Activated naive CD4-positive, alpha-beta T cell treated with anti-CD3 and anti-CD28 coated beads, Interleukin-2, amount 10 ng/mL, durations not matched to agents 7 days and 5 days (primary cell): Measurements from ENCODE around the gene LRRN4CL.
"Not testable (repeated sequence)": the region's sequence is repeated elsewhere in the genome, so short reads cannot be mapped to it uniquely, and the experiment has no call there.

Experiments used
- CTCF ChIA-PET: fragments of 350-600 bp; sonication (Branson Sonifier 250); formaldehyde crosslinking; loops from one replicate; lab custom pipeline; 2021; ENCODE audit warnings: antibody characterized with exemption; lab: Charles Lee
- DNase-seq: peaks from one replicate; pipeline ENCODE4 v3.0.0-alpha.2; 2020
- H3K27ac Mint-ChIP-seq: one replicate; pipeline ENCODE4 v1.8.0; 2021; ENCODE audit warnings: mild to moderate bottlenecking, moderate library complexity, mixed read lengths
- H3K27me3 Mint-ChIP-seq: one replicate; pipeline ENCODE4 v1.8.0; 2021; ENCODE audit warnings: mild to moderate bottlenecking, mixed read lengths
- H3K36me3 Mint-ChIP-seq: one replicate; pipeline ENCODE4 v1.8.0; 2021; ENCODE audit warnings: mixed read lengths
- H3K4me1 Mint-ChIP-seq: one replicate; pipeline ENCODE4 v1.8.0; 2021; ENCODE audit warnings: mixed read lengths
- H3K4me3 Mint-ChIP-seq: one replicate; pipeline ENCODE4 v1.8.0; 2021; ENCODE audit warnings: mild to moderate bottlenecking, moderate library complexity, mixed read lengths
- H3K9me3 Mint-ChIP-seq: one replicate; pipeline ENCODE4 v1.8.0; 2021; ENCODE audit warnings: mixed read lengths

LRRN4CL gene

DNA sequence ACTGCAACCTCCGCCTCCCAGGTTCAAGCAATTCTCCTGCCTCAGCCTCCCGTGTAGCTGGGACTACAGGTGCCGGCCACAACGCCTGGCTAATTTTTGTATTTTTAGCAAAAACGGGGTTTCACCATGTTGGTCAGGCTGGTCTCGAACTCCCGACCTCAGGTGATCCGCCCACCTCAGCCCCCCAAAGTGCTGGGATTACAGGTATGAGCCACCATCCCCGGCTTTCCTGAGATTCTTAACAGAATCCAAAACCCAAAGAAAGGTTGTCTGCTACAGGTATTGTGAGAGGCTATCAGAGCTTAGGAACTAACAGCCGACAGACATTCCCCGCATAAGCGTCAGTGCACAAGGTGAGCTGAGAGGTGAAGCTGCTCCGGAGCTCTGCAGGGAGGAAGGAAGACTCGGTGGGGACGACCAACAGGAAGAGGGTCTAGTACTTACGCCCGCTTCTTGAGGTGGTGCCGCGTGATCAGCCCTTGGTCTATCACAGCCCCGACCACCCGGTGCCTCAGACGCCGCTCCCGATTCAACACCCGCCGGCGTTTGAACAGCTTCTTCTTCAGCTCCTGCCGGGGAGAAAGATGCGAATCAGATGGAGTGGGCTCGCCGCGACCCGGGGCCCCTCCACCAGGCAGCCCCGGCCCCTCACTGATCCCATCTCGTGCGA is 24.8 kb downstream of the LRRN4CL start:
- H3K9me3 Mint-ChIP-seq: no peaks in the 10 kb centered on the region
- peak overlapping the region; percentile 90 for H3K27ac Mint-ChIP-seq
- H3K4me1 Mint-ChIP-seq: peaks cover 46% of the 10 kb centered on the region
- peak; percentile 74 for DNase-seq
- peaks cover 39% of the 10 kb centered on the region for H3K36me3 Mint-ChIP-seq
- peak overlapping the region; percentile 96 for H3K4me3 Mint-ChIP-seq
- CTCF ChIA-PET: interaction anchor here (0.8 to 3.1 kb wide), 14 partner anchors 9 to 240 kb away, joined by 3 to 17 read pairs (median 4); partner anchors contain the start of genes GANAB, SLC3A2, TAF6L and TUT1
- peaks cover 7% of the 10 kb centered on the region for H3K27me3 Mint-ChIP-seq

DNA sequence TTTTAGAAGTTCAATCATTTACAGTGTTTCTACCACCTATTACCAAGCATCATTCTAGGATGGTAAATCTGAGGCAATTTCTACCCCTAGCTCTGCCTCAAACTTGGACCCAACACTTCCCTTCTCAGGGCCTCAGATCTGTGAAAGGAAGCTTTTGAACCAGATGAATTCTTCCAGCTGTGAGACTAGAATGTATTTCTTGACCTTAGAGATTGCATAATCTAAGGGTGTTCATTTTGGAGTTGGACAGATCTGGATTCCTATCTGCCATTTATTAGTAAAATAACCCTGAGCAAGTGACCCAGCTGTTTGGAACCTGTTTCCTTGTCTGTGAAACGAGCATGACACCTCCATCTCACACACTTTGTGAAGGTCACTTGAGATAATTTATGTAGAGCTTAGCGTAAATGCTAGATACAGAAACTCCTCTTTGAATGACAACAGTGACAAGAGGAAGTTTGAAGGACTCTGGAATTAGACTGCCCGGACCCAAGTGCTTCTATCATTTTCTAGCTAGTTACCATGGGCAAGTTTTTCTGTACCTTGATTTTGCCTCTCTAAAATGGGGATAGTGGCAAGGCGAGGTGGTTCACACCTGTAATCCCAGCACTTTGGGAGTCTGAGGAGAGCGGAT is 32.4 kb downstream of the LRRN4CL start:
- peaks cover 3% of the 10 kb centered on the region for H3K27me3 Mint-ChIP-seq
- no peak overlapping the region for H3K4me3 Mint-ChIP-seq
- CTCF ChIA-PET: interaction anchor here (1.2 to 3.8 kb wide), 3 partner anchors 8 to 38 kb away, joined by 4 to 17 read pairs (median 5); partner anchors contain the start of genes C11orf98 and CSKMT
- no peak for DNase-seq
- peaks cover 7% of the 10 kb centered on the region for H3K36me3 Mint-ChIP-seq
- H3K27ac Mint-ChIP-seq: no peak overlapping the region
- H3K4me1 Mint-ChIP-seq: peaks cover 22% of the 10 kb centered on the region
- no peaks in the 10 kb centered on the region for H3K9me3 Mint-ChIP-seq

DNA sequence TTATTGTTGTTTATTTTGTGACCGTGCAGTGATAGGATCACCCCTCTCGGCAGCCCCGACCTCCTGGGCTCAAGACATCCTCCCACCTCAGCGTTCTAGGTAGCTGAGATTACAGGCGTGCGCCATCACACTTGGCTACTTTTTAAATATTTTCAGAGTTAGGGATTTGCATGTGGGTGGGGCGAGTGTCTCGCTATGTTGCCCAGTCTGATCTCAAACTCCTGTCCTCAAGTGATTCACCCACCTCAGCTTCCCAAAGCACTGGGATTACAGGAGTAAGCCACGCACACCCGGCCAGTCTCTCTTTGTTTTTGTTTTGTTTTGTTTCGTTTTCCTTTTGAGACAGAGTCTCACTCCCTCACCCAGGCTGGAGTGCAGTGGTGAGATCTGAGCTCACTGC is 35.0 kb downstream of the LRRN4CL start:
- Mint-ChIP-seq H3K4me1 (peaks cover 33% of the 10 kb centered on the region), H3K36me3 (peaks cover 13% of the 10 kb centered on the region), H3K27ac (peak overlapping the region; percentile 83), H3K9me3 (no peaks in the 10 kb centered on the region), H3K4me3 (peak overlapping the region; percentile 37), H3K27me3 (peaks cover 3% of the 10 kb centered on the region)
- no peak for DNase-seq
- CTCF ChIA-PET: interaction anchor here (1.6 to 3.8 kb wide), 3 partner anchors 11 to 52 kb away, joined by 4 to 17 read pairs (median 10); partner anchors contain the start of genes C11orf98 and CSKMT

DNA sequence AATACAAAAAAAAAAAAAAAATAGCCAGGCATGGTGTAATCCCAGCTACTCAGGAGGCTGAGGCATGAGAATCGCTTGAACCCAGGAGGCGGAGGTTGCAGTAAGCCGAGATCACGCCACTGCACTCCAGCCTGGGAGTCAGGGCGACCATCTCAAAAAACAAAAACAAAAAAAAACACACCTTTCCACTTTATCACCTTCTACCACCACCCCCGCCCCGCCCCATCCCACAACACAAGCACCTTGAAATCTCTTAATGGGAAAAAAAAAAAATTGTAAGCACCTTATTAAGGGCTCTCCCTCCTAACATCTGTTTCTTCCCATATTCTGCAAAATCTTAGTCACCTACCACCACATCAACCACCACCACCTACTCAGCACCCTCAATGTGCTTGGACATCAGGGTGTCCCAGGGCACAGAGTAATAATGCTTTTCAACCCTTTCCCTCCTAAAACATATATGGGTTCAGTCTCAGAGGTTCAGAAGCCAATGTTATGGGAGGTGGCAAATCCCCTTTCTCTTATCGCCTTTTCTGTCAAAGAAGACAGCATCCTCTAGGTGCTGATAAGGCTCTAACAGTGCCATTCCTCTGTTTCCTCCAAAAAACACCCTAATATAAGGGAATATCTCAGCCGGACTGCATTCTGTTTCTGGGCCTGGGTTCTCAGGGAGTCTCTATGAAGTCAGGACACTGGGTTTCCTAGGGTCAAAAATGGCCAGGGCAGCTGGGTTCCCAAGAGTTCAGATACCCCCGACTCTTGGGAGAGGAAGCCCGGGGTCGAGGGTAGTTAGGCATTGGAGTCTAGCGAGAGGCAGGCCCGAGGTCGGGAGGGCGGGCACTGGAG is 36.9 kb downstream of the LRRN4CL start:
- peaks cover 16% of the 10 kb centered on the region for H3K36me3 Mint-ChIP-seq
- CTCF ChIA-PET: no interaction called here
- no peaks in the 10 kb centered on the region for H3K9me3 Mint-ChIP-seq
- peak overlapping the region; percentile 85 for H3K27ac Mint-ChIP-seq
- H3K4me1 Mint-ChIP-seq: peaks cover 36% of the 10 kb centered on the region
- peak; percentile 51 for DNase-seq
- peak overlapping the region; percentile 80 for H3K4me3 Mint-ChIP-seq
- H3K27me3 Mint-ChIP-seq: peaks cover 3% of the 10 kb centered on the region

DNA sequence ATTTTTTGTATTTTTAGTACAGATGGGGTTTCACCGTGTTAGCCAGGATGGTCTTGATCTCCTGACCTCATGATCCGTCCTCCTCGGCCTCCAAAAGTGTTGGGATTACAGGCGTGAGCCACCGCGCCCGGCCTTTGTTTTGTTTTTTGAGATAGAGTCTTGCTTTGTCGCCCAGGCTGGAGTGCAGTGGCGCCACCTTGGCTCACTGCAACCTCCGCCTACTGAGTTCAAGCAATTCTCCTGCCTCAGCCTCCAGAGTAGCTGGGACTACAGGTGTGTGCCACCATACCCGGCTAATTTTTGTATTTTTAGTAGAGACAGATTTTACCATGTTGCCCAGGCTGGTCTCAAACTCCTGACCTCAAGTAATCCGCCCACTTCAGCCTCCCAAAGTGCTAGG is 39.0 kb downstream of the LRRN4CL start:
- DNase-seq, H3K27me3 Mint-ChIP-seq, H3K4me3 Mint-ChIP-seq, H3K9me3 Mint-ChIP-seq: not testable (repeated sequence)
- peaks cover 46% of the 10 kb centered on the region for H3K4me1 Mint-ChIP-seq
- CTCF ChIA-PET: interaction anchor here (1.5 to 3.2 kb wide), 2 partner anchors 14 to 58 kb away, joined by 6 to 11 read pairs; partner anchors contain the start of genes C11orf98, CSKMT and TUT1
- H3K27ac Mint-ChIP-seq: peak overlapping the region; percentile 64
- H3K36me3 Mint-ChIP-seq: peaks cover 20% of the 10 kb centered on the region

DNA sequence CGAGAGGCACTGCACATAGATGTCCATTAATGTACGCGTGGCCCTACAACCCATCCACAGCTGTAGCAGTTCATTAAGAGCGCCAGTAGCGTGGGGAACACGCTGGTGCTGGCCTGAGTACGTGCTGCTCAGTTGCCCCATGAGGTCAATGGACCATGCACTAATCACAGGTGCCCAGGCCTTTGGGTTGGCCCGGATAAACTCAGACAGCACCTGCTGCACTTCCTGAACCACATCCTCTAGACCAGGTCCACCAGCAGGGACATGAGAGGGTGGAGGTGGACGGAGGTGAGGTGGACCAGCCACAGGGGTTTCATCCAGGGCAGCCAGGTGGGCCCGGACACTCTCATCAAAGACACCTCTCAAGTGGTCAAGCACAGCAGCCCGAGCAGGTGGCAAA is 39.8 kb downstream of the LRRN4CL start:
- H3K4me1 Mint-ChIP-seq: peaks cover 47% of the 10 kb centered on the region
- no peak overlapping the region for H3K27ac Mint-ChIP-seq
- peaks cover 3% of the 10 kb centered on the region for H3K27me3 Mint-ChIP-seq
- no peak overlapping the region for H3K4me3 Mint-ChIP-seq
- no peaks in the 10 kb centered on the region for H3K9me3 Mint-ChIP-seq
- CTCF ChIA-PET: interaction anchor here (1.1 to 3.2 kb wide), 3 partner anchors 9 to 38 kb away, joined by 4 to 11 read pairs (median 5); partner anchors contain the start of genes C11orf98 and CSKMT
- peaks cover 23% of the 10 kb centered on the region for H3K36me3 Mint-ChIP-seq
- DNase-seq: no peak

DNA sequence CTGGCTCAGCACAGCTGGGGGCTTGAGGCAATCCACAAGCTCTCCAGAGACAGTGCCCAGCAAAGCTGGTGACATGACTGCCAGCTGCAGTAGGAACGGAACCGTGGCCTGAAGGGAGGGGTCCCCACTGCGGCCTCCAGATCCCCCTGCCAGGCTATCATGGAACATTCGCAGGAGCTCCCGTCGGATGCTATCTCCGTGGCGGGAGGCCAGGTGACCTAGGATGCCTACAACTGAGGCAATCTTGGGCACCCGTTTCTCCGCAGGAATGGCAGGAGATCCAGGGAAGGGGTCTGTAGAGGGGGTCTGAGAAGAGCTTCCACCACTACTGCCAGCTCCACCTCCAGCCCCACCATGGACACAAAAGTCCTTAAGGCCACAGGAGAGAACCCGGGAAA is 40.4 kb downstream of the LRRN4CL start:
- no peak overlapping the region for H3K4me3 Mint-ChIP-seq
- H3K27me3 Mint-ChIP-seq: peaks cover 3% of the 10 kb centered on the region
- CTCF ChIA-PET: interaction anchor here (1.1 to 3.2 kb wide), 3 partner anchors 8 to 37 kb away, joined by 4 to 11 read pairs (median 5); partner anchors contain the start of genes C11orf98 and CSKMT
- peaks cover 27% of the 10 kb centered on the region for H3K36me3 Mint-ChIP-seq
- H3K9me3 Mint-ChIP-seq: no peaks in the 10 kb centered on the region
- no peak for DNase-seq
- H3K4me1 Mint-ChIP-seq: peaks cover 47% of the 10 kb centered on the region
- H3K27ac Mint-ChIP-seq: no peak overlapping the region

DNA sequence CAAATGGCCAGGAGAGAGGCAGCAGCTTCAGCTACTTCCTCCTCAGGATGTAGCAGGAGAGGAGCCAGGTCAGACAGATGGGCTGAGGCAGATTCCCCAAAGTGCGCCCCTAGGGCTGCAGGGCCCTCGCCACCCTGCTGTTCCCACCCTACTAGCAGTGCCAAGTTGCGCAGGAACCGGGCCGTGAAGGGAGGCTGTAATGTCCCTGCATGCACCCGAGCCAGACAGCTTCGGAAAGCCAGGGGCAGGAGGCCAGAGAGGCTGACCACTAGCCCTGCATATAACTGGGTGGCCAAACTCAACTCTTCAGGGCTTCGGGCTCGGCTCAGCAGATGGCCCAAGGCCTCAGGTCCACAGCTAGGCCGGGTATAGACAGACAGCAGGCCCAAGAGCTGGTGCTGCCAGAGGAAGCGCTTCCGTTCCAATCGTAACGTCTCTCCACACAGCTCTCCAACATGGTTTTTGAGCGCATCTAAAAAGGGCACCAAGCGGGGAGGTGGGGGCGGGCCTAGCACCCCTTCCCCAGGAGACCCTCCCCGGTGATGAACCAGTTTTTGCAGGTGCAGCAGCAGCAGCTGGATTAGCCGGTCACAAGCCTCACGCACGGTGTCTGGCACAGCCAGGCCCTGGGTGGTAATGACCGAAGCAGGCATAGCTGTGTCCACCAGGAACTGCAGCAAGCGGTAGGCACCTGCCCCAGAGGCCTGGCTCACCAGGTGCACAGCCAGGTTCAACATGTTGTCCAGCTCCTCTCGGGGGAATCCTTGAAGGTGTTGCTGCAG is 41.0 kb downstream of the LRRN4CL start:
- Mint-ChIP-seq H3K36me3 (peaks cover 26% of the 10 kb centered on the region), H3K4me1 (peaks cover 43% of the 10 kb centered on the region), H3K27me3 (peaks cover under 1% of the 10 kb centered on the region), H3K4me3 (no peak overlapping the region), H3K27ac (peak overlapping the region; percentile 54), H3K9me3 (no peaks in the 10 kb centered on the region)
- DNase-seq: no peak
- CTCF ChIA-PET: interaction anchor here (1.4 to 3.2 kb wide), 2 partner anchors 16 to 37 kb away, joined by 5 to 11 read pairs; partner anchors contain the start of genes C11orf98 and CSKMT

DNA sequence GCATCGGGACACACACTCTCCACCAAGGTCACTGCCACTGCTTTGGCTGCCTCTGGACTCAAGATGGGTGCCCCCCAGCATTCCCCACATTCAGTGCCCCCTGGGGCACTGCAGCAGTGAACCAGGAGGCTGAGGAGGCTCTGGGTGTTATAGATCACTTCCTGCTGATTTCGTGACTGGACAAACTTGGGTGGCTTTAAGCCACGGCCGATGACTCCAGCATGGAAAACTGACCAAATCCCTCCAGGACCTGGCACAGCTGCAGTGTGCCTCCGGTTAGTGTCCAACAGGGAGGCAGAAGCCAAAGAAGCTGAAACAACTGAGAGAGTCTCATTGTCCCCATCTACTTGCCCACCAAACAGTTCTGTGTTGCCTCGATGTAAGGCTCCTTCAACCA is 41.7 kb downstream of the LRRN4CL start:
- no peak overlapping the region for H3K4me3 Mint-ChIP-seq
- CTCF ChIA-PET: no interaction called here
- peaks cover 29% of the 10 kb centered on the region for H3K36me3 Mint-ChIP-seq
- H3K27me3 Mint-ChIP-seq: no peaks in the 10 kb centered on the region
- H3K4me1 Mint-ChIP-seq: peaks cover 45% of the 10 kb centered on the region
- no peak for DNase-seq
- no peaks in the 10 kb centered on the region for H3K9me3 Mint-ChIP-seq
- peak overlapping the region; percentile 54 for H3K27ac Mint-ChIP-seq

DNA sequence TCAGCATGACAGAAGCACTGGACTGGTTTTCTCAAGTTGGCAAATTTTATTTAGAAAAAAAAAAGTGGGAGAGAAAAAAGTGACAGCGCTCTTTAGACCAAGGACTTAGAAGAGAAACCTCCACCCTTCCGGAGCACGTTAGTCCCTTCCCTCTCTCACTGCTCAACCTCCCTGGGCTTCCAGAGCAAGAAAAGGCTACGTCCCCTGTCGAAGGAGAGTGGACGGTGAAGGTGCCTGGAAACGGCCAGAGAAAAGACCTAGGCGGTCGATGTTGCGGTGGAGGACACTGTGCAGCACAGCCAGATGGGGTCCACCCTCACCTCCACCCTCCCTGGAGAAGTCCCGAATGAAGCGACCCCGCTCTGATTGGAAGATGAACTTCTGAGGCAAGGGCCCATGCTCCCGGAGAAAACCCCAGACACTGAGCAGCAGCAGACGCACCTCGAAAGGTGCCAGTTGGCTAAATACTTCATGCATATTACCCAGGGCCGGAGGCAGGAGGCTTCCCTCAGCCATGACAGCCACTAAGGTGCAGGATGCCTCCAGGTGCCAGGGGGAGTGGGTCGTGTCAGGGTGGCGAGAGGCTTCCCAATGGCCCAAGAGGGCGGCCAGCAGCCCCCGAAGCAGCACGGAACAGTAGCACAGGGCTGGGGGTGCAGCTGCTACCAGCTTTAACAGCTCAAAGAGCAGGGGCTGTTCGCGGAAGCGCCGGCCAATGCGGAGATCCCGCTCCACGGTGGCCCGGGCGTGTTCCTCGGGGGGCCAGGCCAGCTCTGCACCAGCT is 42.3 kb downstream of the LRRN4CL start:
- Mint-ChIP-seq H3K27ac (peak overlapping the region; percentile 97), H3K4me3 (peak overlapping the region; percentile 97), H3K4me1 (peaks cover 42% of the 10 kb centered on the region), H3K9me3 (no peaks in the 10 kb centered on the region), H3K36me3 (peaks cover 30% of the 10 kb centered on the region), H3K27me3 (no peaks in the 10 kb centered on the region)
- DNase-seq: no peak
- CTCF ChIA-PET: interaction anchor here (0.6 to 1.3 kb wide), 3 partner anchors 18 to 54 kb away, joined by 3 to 4 read pairs (median 3); partner anchors contain the start of genes C11orf98 and CSKMT

DNA sequence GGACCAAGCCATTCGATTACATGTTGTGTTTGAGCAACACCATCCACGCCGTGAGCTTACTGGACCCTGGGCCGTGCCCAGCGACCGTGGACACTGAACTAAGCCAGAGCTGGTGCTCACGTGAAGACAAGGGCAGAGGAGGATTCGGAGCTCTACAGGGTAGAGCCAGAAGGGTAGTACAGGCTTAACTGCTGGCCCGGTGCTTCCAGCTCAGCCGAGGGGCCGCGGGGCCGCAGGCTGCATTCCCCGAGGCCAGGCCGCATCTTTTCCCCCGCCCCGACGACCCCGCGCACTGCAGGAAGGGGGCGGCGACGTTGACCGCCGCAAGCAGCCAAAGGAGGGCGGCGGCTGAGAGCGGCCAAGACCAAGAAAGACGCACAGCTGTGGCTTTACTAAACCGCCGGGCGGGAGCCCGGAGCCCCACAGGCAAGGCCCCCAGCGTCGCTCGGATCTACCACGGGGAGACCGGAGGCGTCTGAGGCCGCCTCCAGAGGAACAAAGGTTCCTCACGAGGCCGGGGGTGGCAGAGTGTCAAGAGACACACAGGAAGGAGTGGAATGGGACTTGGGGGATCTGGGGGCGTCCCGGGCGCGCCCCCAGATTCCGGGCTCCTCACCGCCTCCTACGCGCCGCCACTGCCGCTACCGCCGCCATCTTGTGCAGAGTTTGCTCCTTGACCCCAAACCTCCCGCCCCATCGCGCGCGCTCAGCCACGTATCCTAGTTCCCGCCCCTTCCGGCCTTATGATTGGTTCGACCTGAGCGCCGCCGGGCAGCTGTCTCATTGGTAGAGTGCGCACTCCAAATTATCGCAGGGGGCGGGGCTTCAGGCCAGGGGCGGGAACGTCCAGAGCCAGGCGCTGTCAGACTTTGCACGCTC is 43.1 kb downstream of the LRRN4CL start, which contains the start of gene GANAB:
Gene GANAB, minus strand, starts transcription at position 668 of the 879 bp plus-strand sequence. Its CDS starts 14 bp downstream, at position 654.
- H3K27ac Mint-ChIP-seq: peak within 1 kb of the TSS; percentile 97
- CTCF ChIA-PET: interaction anchor here (1.2 to 1.3 kb wide), 2 partner anchors 19 to 53 kb away, joined by 3 to 4 read pairs; partner anchors contain the start of genes C11orf98 and CSKMT
- H3K4me3 Mint-ChIP-seq: peak within 1 kb of the TSS; percentile 97
- peak; percentile 100 for DNase-seq
- no peaks in the 10 kb centered on the region for H3K9me3 Mint-ChIP-seq
- H3K36me3 Mint-ChIP-seq: peaks cover 30% of the 10 kb centered on the region
- H3K27me3 Mint-ChIP-seq: no peaks in the 10 kb centered on the region
- peaks cover 46% of the 10 kb centered on the region for H3K4me1 Mint-ChIP-seq

DNA sequence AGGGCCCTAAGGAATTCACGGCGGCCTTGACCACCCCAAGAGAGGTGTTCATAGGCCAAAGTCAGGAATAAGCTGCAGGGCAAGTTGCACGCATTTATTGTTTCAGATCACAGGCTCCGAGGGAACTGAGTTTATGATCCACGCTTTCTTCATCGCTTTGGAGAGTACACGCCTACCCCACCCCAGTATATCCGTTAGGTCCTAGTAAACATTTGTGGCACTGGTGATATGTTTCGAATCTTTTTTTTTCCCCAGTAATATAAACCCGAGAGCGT is 43.7 kb downstream of the LRRN4CL start:
- no peak for DNase-seq
- no peaks in the 10 kb centered on the region for H3K9me3 Mint-ChIP-seq
- CTCF ChIA-PET: no interaction called here
- peaks cover 32% of the 10 kb centered on the region for H3K36me3 Mint-ChIP-seq
- peaks cover 48% of the 10 kb centered on the region for H3K4me1 Mint-ChIP-seq
- H3K27me3 Mint-ChIP-seq: no peaks in the 10 kb centered on the region
- H3K4me3 Mint-ChIP-seq: peak overlapping the region; percentile 97
- H3K27ac Mint-ChIP-seq: peak overlapping the region; percentile 97
